Measurements from ENCODE around the gene RFX2. TPM values are rescaled to one million over a fixed set of nuclear protein-coding genes. Genes with fewer than 3 reads are reported as not detected.

Gene RFX2
- total and polyA plus RNA-seq, 10 of the 15 experiments (the other 5 are each of a cell fraction or from before 2014, with no cell fraction given) = 3.2 to 9.8 (median 4.7) TPM

DNA sequence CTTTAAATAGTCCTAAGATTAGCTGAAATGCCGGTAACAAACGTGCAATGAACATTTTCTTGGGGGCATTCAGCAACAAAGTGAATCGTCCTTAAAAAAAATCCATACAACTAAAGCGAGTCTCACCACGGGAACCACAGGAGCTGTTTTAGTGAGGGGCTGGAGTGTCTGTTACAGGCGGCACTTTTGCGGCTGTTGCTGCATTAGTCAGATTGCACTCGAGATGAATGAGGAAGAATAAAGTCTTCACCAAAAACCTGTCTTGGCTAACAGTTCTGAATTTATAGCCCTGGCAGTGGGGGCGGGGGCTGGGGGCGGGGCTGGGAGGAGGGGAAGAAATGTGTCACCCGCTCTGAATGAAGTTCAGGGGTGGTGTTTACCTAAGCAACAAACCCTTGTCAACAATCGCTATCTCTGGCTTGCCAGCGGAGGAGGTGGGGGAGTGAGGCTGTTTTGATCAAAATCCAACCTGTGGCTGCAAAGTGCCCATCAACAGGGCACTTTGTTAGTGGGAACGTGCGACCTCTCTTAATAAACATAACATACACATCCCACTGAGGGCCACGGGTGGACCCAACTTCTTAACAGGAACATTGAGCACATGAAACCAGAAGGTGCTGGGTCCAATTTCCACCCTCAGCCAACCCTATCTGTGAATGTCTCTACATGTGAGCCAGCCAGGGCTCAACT, 44.5 kb downstream of the RFX2 start:
- no peak overlapping the region for H2AFZ ChIP-seq (ENCODE audit: control insufficient read depth, low read depth, low read length)
- no peak overlapping the region for H3K27ac ChIP-seq (ENCODE audit: control insufficient read depth, insufficient read depth)
- H3K9ac ChIP-seq (ENCODE audit: control insufficient read depth, insufficient read depth, low read length) = no peak overlapping the region
- ChIA-PET CTCF (interaction anchor here (0.7 to 1.4 kb wide), 3 partner anchors 15 to 60 kb away, joined by 3 to 4 read pairs (median 4); no protein-coding TSS in a partner anchor), POLR2A (no interaction called here), RAD21 (ENCODE audit: unreplicated experiment) (interaction anchor here (1.1 to 1.3 kb wide), 2 partner anchors 22 to 60 kb away, joined by 3 read pairs; no protein-coding TSS in a partner anchor), SMC1A (ENCODE audit: uncharacterized antibody, unreplicated experiment) (interaction anchor here (1.0 to 1.4 kb wide), 2 partner anchors 13 to 439 kb away, joined by 3 to 4 read pairs; no protein-coding TSS in a partner anchor)
- DNase-seq (ENCODE audit: low read depth, low spot score) = no peak
- no peaks in the 10 kb centered on the region for H3K36me3 ChIP-seq (ENCODE audit: control insufficient read depth in 2 of 2, insufficient read depth in 2 of 2, low read length in 1 of 2)
- no peak for FAIRE-seq
- intact Hi-C loops (cut with micrococcal nuclease; ENCODE audit: unreplicated experiment) (loop anchor here (5.0 kb wide), 1 partner anchor 46 kb away; the partner anchor contains the start of gene RFX2), in situ Hi-C loops (cut with MboI) (no loop called here)
- no peaks in the 10 kb centered on the region for H3K4me1 ChIP-seq (ENCODE audit: control insufficient read depth, insufficient read depth, low read length)
- H3K27me3 ChIP-seq (replicated peaks in 1 of 2; ENCODE audit: control insufficient read depth in 2 of 2, insufficient read depth in 2 of 2, low read length in 1 of 2) = no peaks in the 10 kb centered on the region
- WGBS (ENCODE audit: insufficient coverage, insufficient replicate concordance, low lambda C conversion rate, missing lambda C conversion rate) = 58% methylated on average over 14 of the region's 16 CpGs
- H3K79me2 ChIP-seq (ENCODE audit: control insufficient read depth, insufficient read depth, low read length) = no peaks in the 10 kb centered on the region
- ATAC-seq = peak; percentile 56
- H3K4me2 ChIP-seq (ENCODE audit: control insufficient read depth, insufficient read depth) = no peak overlapping the region
- no peaks in the 10 kb centered on the region for H4K20me1 ChIP-seq (ENCODE audit: control insufficient read depth, insufficient read depth)
- H3K9me3 ChIP-seq (replicated peaks; ENCODE audit: control insufficient read depth, insufficient read depth, low read length) = no peaks in the 10 kb centered on the region
- no TSS peak for BruUV-seq (replicated peaks)
- no peak overlapping the region for H3K4me3 ChIP-seq
- TF ChIP-seq PML (IDR thresholded peaks at IDR 0.05; ENCODE audit: low read length) = no peak
- no peak for TF ChIP-seq GABPA (IDR thresholded peaks at IDR 0.05; ENCODE audit: low read depth)
- no peak for TF ChIP-seq ZBTB4 (CRISPR knock-in tag; IDR thresholded peaks at IDR 0.05)
- TF ChIP-seq ZNF687 (IDR thresholded peaks at IDR 0.05) = no peak
- TF ChIP-seq RELA (IDR thresholded peaks at IDR 0.05; ENCODE audit: borderline replicate concordance, partially characterized antibody) = no peak
- TF ChIP-seq USF2 (IDR thresholded peaks at IDR 0.05; ENCODE audit: borderline replicate concordance, low read depth, low read length) = no peak
- no peak for TF ChIP-seq RB1 (IDR thresholded peaks at IDR 0.05; ENCODE audit: borderline replicate concordance)
- TF ChIP-seq MYB (IDR thresholded peaks at IDR 0.05; ENCODE audit: borderline replicate concordance, low read depth, low read length) = no peak
- TF ChIP-seq, protein P1, sequence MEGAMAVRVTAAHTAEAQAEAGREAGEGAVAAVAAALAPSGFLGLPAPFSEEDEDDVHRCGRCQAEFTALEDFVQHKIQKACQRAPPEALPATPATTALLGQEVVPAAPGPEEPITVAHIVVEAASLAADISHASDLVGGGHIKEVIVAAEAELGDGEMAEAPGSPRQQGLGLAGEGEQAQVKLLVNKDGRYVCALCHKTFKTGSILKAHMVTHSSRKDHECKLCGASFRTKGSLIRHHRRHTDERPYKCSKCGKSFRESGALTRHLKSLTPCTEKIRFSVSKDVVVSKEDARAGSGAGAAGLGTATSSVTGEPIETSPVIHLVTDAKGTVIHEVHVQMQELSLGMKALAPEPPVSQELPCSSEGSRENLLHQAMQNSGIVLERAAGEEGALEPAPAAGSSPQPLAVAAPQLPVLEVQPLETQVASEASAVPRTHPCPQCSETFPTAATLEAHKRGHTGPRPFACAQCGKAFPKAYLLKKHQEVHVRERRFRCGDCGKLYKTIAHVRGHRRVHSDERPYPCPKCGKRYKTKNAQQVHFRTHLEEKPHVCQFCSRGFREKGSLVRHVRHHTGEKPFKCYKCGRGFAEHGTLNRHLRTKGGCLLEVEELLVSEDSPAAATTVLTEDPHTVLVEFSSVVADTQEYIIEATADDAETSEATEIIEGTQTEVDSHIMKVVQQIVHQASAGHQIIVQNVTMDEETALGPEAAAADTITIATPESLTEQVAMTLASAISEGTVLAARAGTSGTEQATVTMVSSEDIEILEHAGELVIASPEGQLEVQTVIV (IDR thresholded peaks at IDR 0.05; ENCODE audit: borderline replicate concordance, partially characterized antibody) = no peak
- TF ChIP-seq, protein P2, sequence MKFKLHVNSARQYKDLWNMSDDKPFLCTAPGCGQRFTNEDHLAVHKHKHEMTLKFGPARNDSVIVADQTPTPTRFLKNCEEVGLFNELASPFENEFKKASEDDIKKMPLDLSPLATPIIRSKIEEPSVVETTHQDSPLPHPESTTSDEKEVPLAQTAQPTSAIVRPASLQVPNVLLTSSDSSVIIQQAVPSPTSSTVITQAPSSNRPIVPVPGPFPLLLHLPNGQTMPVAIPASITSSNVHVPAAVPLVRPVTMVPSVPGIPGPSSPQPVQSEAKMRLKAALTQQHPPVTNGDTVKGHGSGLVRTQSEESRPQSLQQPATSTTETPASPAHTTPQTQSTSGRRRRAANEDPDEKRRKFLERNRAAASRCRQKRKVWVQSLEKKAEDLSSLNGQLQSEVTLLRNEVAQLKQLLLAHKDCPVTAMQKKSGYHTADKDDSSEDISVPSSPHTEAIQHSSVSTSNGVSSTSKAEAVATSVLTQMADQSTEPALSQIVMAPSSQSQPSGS (IDR thresholded peaks at IDR 0.05; ENCODE audit: low read length) = no peak
